ENCODE results near the gene C1QL2. TPM values are rescaled to one million over a fixed set of nuclear protein-coding genes. Genes with fewer than 3 reads are reported as not detected.

The C1QL2 gene
- total RNA-seq, 4 donors from 2014 or later: not detected

DNA sequence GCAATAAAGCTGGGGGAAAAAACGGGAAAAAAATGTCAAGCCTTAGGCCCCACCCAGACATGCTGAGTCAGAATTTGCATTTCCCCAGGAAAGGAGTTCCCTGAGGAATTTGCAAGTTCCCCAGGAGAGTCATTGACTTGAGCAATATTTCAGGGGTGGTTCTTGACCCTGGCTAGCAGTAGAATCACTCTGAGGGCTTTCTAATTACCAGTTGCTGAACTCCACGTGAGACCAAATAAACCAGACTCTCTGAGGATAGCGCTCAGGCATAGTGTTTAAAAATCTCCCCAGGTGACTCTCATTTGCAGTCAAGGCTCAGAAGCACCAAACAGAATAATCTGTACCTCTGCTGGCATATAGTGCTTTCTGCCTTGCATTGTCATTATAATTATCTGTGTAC is 48.7 kb downstream of the C1QL2 start:
- DNase-seq (ENCODE audit: low spot score) (no peak), ATAC-seq (ENCODE audit: low FRiP score) (no peak)
- TF ChIP-seq, protein P1, sequence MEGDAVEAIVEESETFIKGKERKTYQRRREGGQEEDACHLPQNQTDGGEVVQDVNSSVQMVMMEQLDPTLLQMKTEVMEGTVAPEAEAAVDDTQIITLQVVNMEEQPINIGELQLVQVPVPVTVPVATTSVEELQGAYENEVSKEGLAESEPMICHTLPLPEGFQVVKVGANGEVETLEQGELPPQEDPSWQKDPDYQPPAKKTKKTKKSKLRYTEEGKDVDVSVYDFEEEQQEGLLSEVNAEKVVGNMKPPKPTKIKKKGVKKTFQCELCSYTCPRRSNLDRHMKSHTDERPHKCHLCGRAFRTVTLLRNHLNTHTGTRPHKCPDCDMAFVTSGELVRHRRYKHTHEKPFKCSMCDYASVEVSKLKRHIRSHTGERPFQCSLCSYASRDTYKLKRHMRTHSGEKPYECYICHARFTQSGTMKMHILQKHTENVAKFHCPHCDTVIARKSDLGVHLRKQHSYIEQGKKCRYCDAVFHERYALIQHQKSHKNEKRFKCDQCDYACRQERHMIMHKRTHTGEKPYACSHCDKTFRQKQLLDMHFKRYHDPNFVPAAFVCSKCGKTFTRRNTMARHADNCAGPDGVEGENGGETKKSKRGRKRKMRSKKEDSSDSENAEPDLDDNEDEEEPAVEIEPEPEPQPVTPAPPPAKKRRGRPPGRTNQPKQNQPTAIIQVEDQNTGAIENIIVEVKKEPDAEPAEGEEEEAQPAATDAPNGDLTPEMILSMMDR (IDR thresholded peaks at IDR 0.05): no peak

DNA sequence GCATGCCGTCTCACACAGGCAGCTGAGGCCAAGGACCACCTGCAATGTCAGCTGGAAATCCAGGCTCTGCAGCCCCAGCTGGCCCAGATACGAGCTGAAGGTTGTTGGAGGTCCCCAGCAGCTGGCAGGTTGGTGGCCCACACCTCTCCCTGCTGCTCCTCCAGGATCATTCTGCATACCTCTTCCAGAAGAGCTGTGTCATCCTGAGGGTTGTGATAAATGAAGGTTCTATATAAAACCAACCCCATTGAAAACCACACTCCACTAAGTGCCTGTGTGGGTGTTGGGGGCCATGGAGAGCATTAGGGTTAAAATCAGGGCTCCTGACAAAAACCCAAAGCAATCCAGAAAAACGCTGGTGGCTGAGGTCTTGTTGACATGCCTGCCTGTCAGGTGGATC is 50.4 kb downstream of the C1QL2 start:
- ATAC-seq (ENCODE audit: low FRiP score) (no peak), DNase-seq (ENCODE audit: low spot score) (no peak)
- TF ChIP-seq, protein P1 (IDR thresholded peaks at IDR 0.05): no peak

- TF ChIP-seq, protein P1 (IDR thresholded peaks at IDR 0.05): no peak
- ATAC-seq (ENCODE audit: low FRiP score): no peak
- no peak for DNase-seq (ENCODE audit: low spot score)
These were observed 52.2 kb downstream of the C1QL2 start for GRCh38 chr2:119106301-119106897.

Small RNA genes within 50 kb of the gene (small RNA-seq; reads per million reads assigned to genes)
- not detected for gene RN7SL468P

Other genes starting within 250 kb of the C1QL2 start
- gene MARCO, start 216.6 kb downstream of the C1QL2 start, total RNA-seq: 10 to 100 TPM; 20.3 to 70.6 (median 27.7) TPM
- gene STEAP3, start 65.1 kb upstream of the C1QL2 start, total RNA-seq: 10 to 100 TPM in 3 of 4 donors, 1 to 10 TPM in 1; 9.4 to 22.4 (median 16.3) TPM
- gene C2orf76, start 208.1 kb upstream of the C1QL2 start, total RNA-seq: 10 to 100 TPM; 10.3 to 13.3 (median 11.3) TPM
- gene DBI, start 208.2 kb upstream of the C1QL2 start, total RNA-seq: 100 to 1,000 TPM; 191 to 327 (median 225) TPM

All from omental fat pad (tissue), 4 donors.